Measurements from ENCODE around the gene KLF15. TPM values are rescaled to one million over a fixed set of nuclear protein-coding genes. Genes with fewer than 3 reads are reported as not detected.

KLF15 gene
- total RNA-seq, 1 experiment from 2014 or later, result not detected

GRCh38 chr3:126293370-126294082 lies 63.7 kb downstream of the KLF15 start:
- Histone ChIP-seq H3K36me3 (ENCODE audit: low read depth, low read length) (no peaks in the 10 kb centered on the region), H3K9me2 (replicated peaks; ENCODE audit: low read length) (no peaks in the 10 kb centered on the region), H3K4me1 (ENCODE audit: insufficient read depth, low read length) (no peaks in the 10 kb centered on the region), H2AFZ (ENCODE audit: low read length) (no peak overlapping the region), H4K20me1 (ENCODE audit: low read length) (no peaks in the 10 kb centered on the region), H3K27me3 (ENCODE audit: low read length) (no peaks in the 10 kb centered on the region), H3F3A (ENCODE audit: low read length, unreplicated experiment) (no peaks in the 10 kb centered on the region), H3K4me3 (ENCODE audit: low read length) (no peak overlapping the region), H3K79me2 (ENCODE audit: low read length) (no peaks in the 10 kb centered on the region), H3K9me3 (ENCODE audit: low read length) (no peaks in the 10 kb centered on the region), H3K27ac (ENCODE audit: low read length) (no peak overlapping the region), H3K4me2 (ENCODE audit: low read length) (no peak overlapping the region), H3K9ac (ENCODE audit: low read length) (no peak overlapping the region)
- TF ChIP-seq EZH2 (IDR thresholded peaks at IDR 0.05; ENCODE audit: low read length, unreplicated experiment), result no peak
- TF ChIP-seq, protein P1, sequence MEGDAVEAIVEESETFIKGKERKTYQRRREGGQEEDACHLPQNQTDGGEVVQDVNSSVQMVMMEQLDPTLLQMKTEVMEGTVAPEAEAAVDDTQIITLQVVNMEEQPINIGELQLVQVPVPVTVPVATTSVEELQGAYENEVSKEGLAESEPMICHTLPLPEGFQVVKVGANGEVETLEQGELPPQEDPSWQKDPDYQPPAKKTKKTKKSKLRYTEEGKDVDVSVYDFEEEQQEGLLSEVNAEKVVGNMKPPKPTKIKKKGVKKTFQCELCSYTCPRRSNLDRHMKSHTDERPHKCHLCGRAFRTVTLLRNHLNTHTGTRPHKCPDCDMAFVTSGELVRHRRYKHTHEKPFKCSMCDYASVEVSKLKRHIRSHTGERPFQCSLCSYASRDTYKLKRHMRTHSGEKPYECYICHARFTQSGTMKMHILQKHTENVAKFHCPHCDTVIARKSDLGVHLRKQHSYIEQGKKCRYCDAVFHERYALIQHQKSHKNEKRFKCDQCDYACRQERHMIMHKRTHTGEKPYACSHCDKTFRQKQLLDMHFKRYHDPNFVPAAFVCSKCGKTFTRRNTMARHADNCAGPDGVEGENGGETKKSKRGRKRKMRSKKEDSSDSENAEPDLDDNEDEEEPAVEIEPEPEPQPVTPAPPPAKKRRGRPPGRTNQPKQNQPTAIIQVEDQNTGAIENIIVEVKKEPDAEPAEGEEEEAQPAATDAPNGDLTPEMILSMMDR (conservative IDR thresholded peaks at IDR 0.05; ENCODE audit: low read depth, low read length), result no peak
- TF ChIP-seq EZH2phosphoT487 (IDR thresholded peaks at IDR 0.05; ENCODE audit: borderline replicate concordance, low read length), result no peak
- intact Hi-C loops (cut with micrococcal nuclease), result no loop called here
- DNase-seq (no peak), ATAC-seq (no peak)
- ChIA-PET POLR2A (ENCODE audit: unreplicated experiment) (no interaction called here), CTCF (no interaction called here)
- BruUV-seq (replicated peaks), result no TSS peak

Other genes with a start within 250 kb of the KLF15 start
- not detected in 2 replicates for gene ALDH1L1, start 176.8 kb downstream of the KLF15 start, total RNA-seq (2014; rRNA removed)
- not detected in 2 replicates for gene CFAP100, start 37.5 kb upstream of the KLF15 start, total RNA-seq (2014; rRNA removed)
- gene ZXDC, start 118.5 kb upstream of the KLF15 start, total RNA-seq (2014; rRNA removed), result 15.4 and 18.7 TPM in 2 replicates
- gene UROC1, start 160.4 kb upstream of the KLF15 start, total RNA-seq (2014; rRNA removed), result not detected in 2 replicates
- not detected in 2 replicates for gene CHST13, start 166.7 kb upstream of the KLF15 start, total RNA-seq (2014; rRNA removed)
- not detected in 2 replicates for gene C3orf22, start 201.5 kb upstream of the KLF15 start, total RNA-seq (2014; rRNA removed)

Measured in PC-3 (cell line).